ENCODE data around the gene SNRNP48. TPM values are rescaled to one million over a fixed set of nuclear protein-coding genes. Genes with fewer than 3 reads are reported as not detected.

Gene SNRNP48, protein sequence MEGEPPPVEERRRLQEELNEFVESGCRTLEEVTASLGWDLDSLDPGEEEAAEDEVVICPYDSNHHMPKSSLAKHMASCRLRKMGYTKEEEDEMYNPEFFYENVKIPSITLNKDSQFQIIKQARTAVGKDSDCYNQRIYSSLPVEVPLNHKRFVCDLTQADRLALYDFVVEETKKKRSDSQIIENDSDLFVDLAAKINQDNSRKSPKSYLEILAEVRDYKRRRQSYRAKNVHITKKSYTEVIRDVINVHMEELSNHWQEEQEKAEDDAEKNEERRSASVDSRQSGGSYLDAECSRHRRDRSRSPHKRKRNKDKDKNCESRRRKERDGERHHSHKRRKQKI
- total RNA-seq = 34.4 TPM
- polyA plus RNA-seq = 11.0 TPM

DNA sequence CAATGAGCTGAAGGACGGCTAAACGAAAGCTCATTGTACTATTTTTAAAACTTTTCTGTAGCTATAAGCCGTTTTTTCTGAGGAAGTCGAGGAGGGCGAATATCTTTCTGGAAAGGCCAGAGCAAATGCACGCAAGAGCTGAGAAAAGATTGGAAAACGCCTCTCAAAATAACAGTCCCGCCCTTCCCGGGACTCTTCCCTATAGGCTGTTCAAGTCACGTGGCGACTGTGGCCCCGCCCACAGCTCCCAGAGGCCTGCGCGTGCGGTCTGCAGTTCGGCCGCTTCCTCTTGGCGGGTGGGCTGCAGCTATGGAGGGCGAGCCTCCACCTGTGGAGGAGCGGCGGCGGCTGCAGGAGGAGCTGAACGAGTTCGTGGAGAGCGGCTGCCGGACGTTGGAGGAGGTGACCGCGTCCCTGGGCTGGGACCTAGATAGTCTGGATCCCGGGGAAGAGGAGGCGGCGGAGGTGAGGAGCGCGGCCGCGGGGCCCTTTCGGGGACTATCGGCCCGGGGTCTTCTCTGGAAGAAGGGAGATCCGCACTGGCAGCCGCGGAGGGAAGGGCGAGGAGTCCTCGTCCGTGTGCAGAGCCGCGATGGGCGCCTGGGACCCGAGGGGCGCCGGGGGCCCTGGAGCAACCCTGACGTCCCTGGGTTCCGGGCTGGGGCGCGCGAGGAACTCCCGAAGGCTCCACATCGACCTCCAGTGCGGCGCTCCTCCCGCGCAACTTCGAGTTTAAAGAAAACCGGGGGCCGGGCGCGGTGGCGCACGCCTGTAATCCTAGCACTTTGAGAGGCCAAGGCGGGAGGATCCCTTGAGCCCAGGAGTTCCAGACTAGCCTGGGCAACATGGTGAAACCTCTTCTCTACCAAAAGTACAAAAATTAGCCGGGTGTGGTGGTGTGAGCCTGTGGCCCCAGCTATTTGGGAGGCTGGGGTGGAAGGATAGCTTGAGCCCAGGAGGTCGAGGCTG lies at the start of gene SNRNP48:
SNRNP48 (plus strand) TSS at position 250 of the 969 bp plus-strand sequence; CDS start at position 310, 60 bp downstream.
- peak within 1 kb of the TSS; percentile 43 for H3K27ac ChIP-seq (ENCODE audit: low read depth)
- under 1% methylated on average over 72 of the region's 72 CpGs for WGBS
- peak; percentile 91 for DNase-seq (ENCODE audit: extremely low spot score)
- peak within 1 kb of the TSS; percentile 94 for H3K4me3 ChIP-seq (ENCODE audit: low read depth, low read length)
- peaks cover 2% of the 10 kb centered on the region for H3K4me1 ChIP-seq (ENCODE audit: insufficient read depth)
- H3K36me3 ChIP-seq (ENCODE audit: insufficient read depth) = no peaks in the 10 kb centered on the region

DNA sequence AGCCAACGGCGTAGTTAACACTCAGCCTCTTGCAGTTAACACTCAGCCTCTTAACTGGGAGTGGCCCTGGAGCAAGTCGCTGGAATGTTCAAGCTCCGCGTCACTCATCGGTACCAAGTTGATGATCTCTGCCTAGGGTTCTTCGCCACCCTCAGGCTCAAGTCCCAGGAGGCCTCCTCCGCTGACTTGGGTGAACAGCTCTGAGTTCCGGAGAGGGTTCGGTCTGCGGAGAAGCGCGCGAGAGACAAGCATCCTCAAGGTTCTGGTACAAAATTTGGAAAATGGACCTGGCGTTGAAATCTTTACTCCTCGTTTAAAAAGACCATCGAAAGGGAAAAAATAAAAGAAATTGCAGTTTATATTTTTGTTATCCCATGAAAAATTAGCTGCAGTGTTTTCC lies 49.4 kb upstream of the SNRNP48 start:
- H3K4me3 ChIP-seq (ENCODE audit: low read depth, low read length) = no peak overlapping the region
- WGBS = 18% methylated on average over 17 of the region's 17 CpGs
- H3K36me3 ChIP-seq (ENCODE audit: insufficient read depth) = no peaks in the 10 kb centered on the region
- DNase-seq (ENCODE audit: extremely low spot score) = no peak
- no peaks in the 10 kb centered on the region for H3K4me1 ChIP-seq (ENCODE audit: insufficient read depth)
- H3K27ac ChIP-seq (ENCODE audit: low read depth) = no peak overlapping the region

DNA sequence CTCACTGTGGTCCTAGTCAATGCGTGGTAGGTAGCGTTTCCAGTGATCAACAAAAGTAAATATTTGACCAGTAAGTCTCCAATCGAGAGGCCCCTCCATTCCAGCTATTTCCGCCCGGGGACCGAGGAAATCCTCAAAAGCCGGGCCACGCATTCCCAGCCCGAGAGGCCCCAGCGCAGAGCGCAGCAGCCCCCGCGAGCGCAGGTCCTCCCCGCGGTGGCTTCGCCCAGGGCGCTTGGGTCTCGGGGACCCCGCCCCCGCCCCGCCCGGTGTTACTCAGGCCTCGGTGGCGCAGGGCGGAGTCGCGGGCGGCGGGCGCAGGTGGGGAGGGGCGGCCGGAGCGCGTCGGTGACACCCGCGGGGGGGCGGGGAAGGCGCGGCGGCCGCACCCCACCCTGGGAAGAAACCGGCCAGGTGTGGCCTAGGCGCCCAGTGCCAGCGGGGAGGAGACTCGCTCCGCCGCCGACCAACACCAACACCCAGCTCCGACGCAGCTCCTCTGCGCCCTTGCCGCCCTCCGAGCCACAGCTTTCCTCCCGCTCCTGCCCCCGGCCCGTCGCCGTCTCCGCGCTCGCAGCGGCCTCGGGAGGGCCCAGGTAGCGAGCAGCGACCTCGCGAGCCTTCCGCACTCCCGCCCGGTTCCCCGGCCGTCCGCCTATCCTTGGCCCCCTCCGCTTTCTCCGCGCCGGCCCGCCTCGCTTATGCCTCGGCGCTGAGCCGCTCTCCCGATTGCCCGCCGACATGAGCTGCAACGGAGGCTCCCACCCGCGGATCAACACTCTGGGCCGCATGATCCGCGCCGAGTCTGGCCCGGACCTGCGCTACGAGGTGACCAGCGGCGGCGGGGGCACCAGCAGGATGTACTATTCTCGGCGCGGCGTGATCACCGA lies 48.6 kb upstream of the SNRNP48 start, which contains the start of gene DSP:
DSP (plus strand) TSS at position 497 of the 890 bp plus-strand sequence; CDS start at position 742, 245 bp downstream.
- no peaks in the 10 kb centered on the region for H3K36me3 ChIP-seq (ENCODE audit: insufficient read depth)
- under 1% methylated on average over 105 of the region's 105 CpGs for WGBS
- no peaks in the 10 kb centered on the region for H3K4me1 ChIP-seq (ENCODE audit: insufficient read depth)
- no peak for DNase-seq (ENCODE audit: extremely low spot score)
- H3K4me3 ChIP-seq (ENCODE audit: low read depth, low read length) = peak within 1 kb of the TSS; percentile 49
- peak within 1 kb of the TSS; percentile 81 for H3K27ac ChIP-seq (ENCODE audit: low read depth)

DNA sequence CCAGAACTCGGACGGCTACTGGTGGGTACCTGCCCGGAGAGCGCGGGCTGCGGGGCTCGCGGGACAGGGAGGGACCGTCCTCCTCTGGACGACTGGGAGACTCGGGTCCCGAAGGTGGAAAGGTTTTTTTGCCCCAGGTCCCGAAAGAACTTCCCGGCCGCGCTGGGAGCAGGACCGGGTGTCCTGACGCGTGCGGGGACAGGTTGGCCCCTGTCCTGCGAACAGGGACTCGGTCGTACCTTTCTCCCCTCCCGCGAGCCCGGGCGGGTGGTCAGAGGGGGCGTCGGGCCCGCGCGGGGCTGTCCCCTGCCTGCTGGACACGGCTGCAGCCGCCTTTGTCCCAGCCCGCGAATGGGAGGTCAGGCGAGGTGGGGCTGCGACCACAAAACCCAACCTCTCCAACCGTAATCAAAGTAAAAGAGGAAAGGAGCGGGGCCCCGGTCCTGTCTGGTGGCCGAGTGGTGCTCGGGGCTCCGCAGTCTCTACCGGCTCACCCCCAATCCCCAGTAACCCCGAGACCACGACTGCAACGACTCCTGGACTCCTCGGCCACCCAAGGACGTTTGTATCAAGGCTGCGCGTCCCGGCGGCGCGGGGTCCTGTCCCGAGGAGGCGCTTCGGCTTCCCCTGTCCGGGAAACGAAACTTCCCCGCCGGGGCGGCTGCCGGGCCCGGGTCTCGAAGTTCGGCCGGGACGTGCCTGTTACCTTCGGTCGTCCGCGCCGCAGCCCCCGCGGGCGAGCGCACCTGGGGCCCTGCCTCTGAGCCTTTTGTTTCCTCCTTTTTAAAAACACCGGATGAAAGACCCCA lies 47.7 kb upstream of the SNRNP48 start:
- H3K27ac ChIP-seq (ENCODE audit: low read depth) = peak overlapping the region; percentile 48

DNA sequence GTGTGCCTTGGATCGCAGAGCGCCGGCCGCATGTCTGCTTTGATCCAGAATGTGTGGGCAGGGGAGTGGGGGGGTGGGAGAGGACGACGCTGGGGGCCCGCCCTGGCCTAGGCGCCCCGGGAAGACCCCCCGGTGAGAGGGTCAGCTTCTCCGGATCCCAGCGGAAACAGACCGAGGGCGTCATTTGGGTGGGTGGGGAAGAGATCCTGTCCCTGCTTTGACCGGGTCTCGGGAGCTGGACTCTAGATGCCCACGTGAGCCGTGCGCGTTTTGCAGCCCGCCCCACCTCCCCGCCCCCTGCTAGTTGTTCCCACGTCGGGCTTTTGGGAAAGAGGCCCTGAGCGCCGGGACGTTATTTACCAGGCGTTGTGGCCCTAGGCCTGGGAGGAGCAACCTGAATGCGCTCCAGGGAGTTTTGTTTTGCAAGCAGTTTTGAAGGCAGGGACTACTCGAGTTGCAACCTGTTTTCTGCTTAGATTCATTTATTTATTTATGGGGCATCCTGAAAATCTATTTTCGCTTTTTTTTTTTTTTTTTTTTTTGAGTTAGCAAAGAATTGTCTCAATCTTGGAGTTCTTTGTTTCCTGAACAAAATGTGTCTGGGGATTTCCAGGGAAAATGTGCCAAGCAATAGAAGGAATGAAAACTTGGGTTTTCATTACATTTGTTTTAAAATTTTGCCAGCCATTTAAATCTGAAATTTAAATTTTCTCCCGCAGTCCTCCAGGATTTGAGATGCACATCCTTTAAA lies 46.9 kb upstream of the SNRNP48 start:
- WGBS = 8% methylated on average over 32 of the region's 32 CpGs
- peak overlapping the region; percentile 48 for H3K27ac ChIP-seq (ENCODE audit: low read depth)
- no peak for DNase-seq (ENCODE audit: extremely low spot score)
- peak overlapping the region; percentile 49 for H3K4me3 ChIP-seq (ENCODE audit: low read depth, low read length)
- no peaks in the 10 kb centered on the region for H3K4me1 ChIP-seq (ENCODE audit: insufficient read depth)
- H3K36me3 ChIP-seq (ENCODE audit: insufficient read depth) = no peaks in the 10 kb centered on the region

More for the DNA sequence above, 47.7 kb upstream of the SNRNP48 start:
- Histone ChIP-seq H3K4me3 (ENCODE audit: low read depth, low read length) (peak overlapping the region; percentile 49), H3K4me1 (ENCODE audit: insufficient read depth) (no peaks in the 10 kb centered on the region), H3K36me3 (ENCODE audit: insufficient read depth) (no peaks in the 10 kb centered on the region)
- no peak for DNase-seq (ENCODE audit: extremely low spot score)
- under 1% methylated on average over 80 of the region's 80 CpGs for WGBS

DNA sequence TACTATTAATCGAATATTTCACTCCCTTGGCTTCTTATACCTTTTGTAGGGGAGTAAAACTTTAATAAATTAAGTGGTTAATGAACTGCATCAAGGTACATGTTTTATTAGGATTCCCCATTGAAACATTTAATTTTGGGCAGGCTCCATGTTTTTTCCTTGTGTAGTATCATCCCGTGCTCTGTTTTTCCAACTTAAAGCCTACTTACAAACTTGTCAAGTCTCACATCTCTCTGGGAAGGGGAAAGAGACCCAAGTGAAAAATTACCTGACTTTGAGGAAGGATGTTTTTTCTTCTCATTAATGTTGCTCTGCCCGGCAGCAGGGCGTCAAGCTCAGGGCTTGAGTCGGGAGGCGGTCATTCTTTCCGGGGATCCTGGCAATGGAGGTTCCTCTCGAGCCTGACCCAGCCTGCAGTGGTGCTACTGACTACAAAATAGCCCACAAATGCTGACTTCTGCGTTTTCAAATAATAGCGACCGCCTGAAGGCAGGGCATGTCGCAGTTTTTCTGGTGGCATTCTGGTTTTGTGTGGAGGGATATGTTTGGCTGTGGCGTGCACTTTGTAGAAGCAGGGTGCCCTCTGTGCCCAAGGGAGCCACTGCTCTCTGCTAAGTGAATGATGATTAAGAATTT lies 46.1 kb upstream of the SNRNP48 start:
- Histone ChIP-seq H3K36me3 (ENCODE audit: insufficient read depth) (no peaks in the 10 kb centered on the region), H3K4me1 (ENCODE audit: insufficient read depth) (peaks cover 1% of the 10 kb centered on the region), H3K27ac (ENCODE audit: low read depth) (no peak overlapping the region), H3K4me3 (ENCODE audit: low read depth, low read length) (no peak overlapping the region)
- 45% methylated on average over 13 of the region's 13 CpGs for WGBS
- no peak for DNase-seq (ENCODE audit: extremely low spot score)

DNA sequence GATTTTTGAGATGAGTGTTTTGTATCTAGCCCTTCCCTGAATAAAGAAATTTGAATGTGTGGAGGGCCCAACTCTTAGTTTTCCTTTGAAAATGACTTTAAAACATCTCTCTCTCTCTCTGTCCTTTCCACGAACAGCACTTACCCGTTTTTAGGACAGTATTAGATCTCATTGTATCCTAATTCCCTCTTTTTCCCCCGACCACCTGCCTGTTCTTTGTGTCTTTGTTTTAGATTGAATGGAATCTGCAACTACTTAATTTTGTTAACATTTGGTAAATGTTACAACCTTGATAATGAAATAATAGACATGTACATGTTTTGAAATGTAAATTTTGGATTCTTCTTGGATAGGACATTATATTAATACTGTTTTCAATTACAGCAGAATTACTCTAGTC lies 45.4 kb upstream of the SNRNP48 start:
- WGBS = 79% methylated on average over 3 of the region's 3 CpGs
- Histone ChIP-seq H3K36me3 (ENCODE audit: insufficient read depth) (no peaks in the 10 kb centered on the region), H3K4me3 (ENCODE audit: low read depth, low read length) (no peak overlapping the region), H3K4me1 (ENCODE audit: insufficient read depth) (peaks cover 1% of the 10 kb centered on the region), H3K27ac (ENCODE audit: low read depth) (no peak overlapping the region)
- DNase-seq (ENCODE audit: extremely low spot score) = no peak

DNA sequence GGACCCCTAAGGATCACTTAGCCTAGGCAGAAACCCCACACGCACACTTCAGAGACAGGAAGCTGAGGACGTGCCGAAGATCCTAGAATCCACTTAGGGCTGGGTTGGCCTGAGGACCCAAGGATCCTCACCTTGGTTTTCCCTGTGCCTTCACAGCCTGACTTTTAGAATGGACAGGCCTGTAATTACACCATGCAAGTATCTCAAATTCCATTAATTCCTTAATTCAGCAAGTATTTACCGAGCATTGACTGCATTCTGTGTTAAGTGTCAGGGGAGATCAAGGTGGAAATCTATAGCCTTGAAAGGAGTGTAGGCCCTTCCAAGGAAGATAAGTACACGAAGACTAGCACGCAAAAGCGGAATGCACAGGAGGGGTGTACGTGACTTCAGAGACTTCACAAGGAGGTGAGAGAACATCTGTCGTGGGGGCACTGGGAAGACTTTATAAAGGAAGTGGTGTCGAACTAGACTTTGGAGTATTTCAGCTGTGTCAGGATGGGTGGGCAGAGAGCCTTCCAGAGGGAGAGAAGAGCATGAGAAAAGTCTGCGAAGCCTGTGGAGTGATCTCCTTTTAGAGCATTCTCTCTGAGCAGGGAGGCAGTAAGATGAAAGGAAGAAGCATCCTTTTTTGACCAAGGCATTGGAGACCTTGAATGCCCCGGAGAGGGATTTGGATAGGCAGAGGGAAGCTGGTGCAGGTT lies 44.5 kb upstream of the SNRNP48 start:
- Histone ChIP-seq H3K4me1 (ENCODE audit: insufficient read depth) (peaks cover 1% of the 10 kb centered on the region), H3K36me3 (ENCODE audit: insufficient read depth) (no peaks in the 10 kb centered on the region), H3K27ac (ENCODE audit: low read depth) (no peak overlapping the region), H3K4me3 (ENCODE audit: low read depth, low read length) (no peak overlapping the region)
- WGBS = 80% methylated on average over 12 of the region's 12 CpGs
- DNase-seq (ENCODE audit: extremely low spot score) = no peak

DNA sequence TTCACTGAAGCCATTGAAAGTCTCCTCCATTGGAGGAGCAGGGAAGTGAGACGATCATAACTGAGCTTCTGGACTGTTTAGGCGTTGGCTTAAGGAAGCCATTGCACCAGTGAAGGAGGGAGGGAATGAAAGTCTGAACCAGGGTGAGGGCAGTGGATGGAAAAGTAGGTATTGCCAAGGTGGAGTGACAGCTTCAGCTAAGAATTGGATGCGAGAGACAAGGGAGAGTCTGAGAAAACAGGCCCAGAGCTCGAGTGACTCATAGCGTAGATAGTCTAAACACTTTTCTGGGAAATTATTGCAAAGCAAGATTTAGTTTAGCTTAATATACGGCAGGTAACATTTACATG lies 44.0 kb upstream of the SNRNP48 start:
- 68% methylated on average over 6 of the region's 6 CpGs for WGBS
- Histone ChIP-seq H3K4me3 (ENCODE audit: low read depth, low read length) (no peak overlapping the region), H3K4me1 (ENCODE audit: insufficient read depth) (peaks cover 1% of the 10 kb centered on the region), H3K36me3 (ENCODE audit: insufficient read depth) (no peaks in the 10 kb centered on the region), H3K27ac (ENCODE audit: low read depth) (no peak overlapping the region)
- DNase-seq (ENCODE audit: extremely low spot score) = no peak

DNA sequence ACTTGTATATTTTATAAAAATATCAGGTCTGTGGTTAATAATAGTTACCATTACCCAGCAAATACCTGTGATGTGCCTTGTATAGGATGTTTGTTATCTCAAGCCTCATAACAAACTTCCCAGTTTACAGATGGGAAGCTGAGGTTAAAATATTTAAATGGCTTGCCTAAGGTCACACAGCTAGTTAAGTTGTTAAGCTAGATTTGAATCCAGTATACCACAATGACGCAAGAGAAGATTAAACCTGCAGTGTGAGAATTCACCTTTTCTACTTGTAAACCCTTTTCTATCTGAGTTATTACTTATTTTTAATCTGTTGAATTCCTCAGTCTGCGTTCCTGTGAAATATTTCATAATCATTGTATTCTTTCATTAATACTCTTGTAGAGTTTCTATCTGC lies 43.6 kb upstream of the SNRNP48 start:
- Histone ChIP-seq H3K4me3 (ENCODE audit: low read depth, low read length) (no peak overlapping the region), H3K36me3 (ENCODE audit: insufficient read depth) (no peaks in the 10 kb centered on the region), H3K4me1 (ENCODE audit: insufficient read depth) (peaks cover 1% of the 10 kb centered on the region), H3K27ac (ENCODE audit: low read depth) (no peak overlapping the region)
- no peak for DNase-seq (ENCODE audit: extremely low spot score)
- WGBS = 88% methylated on average over 2 of the region's 2 CpGs

DNA sequence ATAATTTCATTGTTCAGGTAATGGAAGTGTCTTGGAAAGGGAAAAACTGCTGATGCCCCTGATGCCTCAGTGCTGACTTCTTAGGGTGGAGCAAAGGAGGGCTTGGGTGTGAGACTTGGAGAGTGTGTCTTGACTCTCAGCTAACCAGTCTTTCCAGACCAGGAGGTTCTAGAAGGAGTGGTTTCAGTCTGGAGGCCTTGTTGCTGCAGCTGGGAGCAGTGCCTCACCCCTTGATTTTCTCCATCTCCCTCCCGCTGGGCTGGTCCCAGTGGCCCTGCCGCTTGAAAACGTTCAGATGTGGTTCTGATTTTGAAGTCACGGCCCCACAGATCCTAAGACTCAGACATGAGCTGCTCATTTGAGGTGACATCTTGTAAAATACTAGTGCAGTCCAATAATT lies 43.1 kb upstream of the SNRNP48 start:
- H3K36me3 ChIP-seq (ENCODE audit: insufficient read depth) = no peaks in the 10 kb centered on the region
- peaks cover 1% of the 10 kb centered on the region for H3K4me1 ChIP-seq (ENCODE audit: insufficient read depth)
- DNase-seq (ENCODE audit: extremely low spot score) = no peak
- WGBS = 71% methylated on average over 4 of the region's 4 CpGs
- no peak overlapping the region for H3K4me3 ChIP-seq (ENCODE audit: low read depth, low read length)
- no peak overlapping the region for H3K27ac ChIP-seq (ENCODE audit: low read depth)

All from urinary bladder (tissue), 4 donors.